Subcutaneous abdominal adipose tissue (tissue), 5 donors: ENCODE data around the gene ICOS.

Experiments
- H3K27ac ChIP-seq: one replicate; pipeline ENCODE4 v1.7.0; 2013; ENCODE audit warnings: low read depth, mild to moderate bottlenecking, inconsistent platforms, low read length, moderate library complexity
- H3K27me3 ChIP-seq, 5 donors: one replicate each; pipeline ENCODE4 v1.7.0; 2013; ENCODE audit warnings: low read length in 5 of 5, inconsistent platforms in 1 of 5; ENCODE audit not compliant: control insufficient read depth in 5 of 5, insufficient read depth in 4 of 5
- H3K36me3 ChIP-seq, 5 donors: one replicate each; pipeline ENCODE4 v1.7.0; 2013; ENCODE audit warnings: low read length in 5 of 5; ENCODE audit not compliant: control insufficient read depth in 5 of 5, insufficient read depth in 5 of 5
- H3K4me1 ChIP-seq, 5 donors: one replicate each; pipeline ENCODE4 v1.7.0; 2013; ENCODE audit warnings: low read length in 5 of 5, mild to moderate bottlenecking in 3 of 5, moderate library complexity in 1 of 5; ENCODE audit not compliant: control insufficient read depth in 5 of 5, insufficient read depth in 5 of 5
- H3K4me3 ChIP-seq, 5 donors: one replicate each; pipeline ENCODE4 v1.7.0; 2013; ENCODE audit warnings: low read length in 5 of 5, low read depth in 1 of 5
- H3K9ac ChIP-seq, 5 donors: one replicate each; pipeline ENCODE4 v1.7.0; 2013; ENCODE audit warnings: low read length in 5 of 5, mild to moderate bottlenecking in 4 of 5, moderate library complexity in 3 of 5
- H3K9me3 ChIP-seq, 5 donors: one replicate each; pipeline ENCODE4 v1.7.0; 2013; ENCODE audit warnings: low read length in 5 of 5; ENCODE audit not compliant: control insufficient read depth in 5 of 5
- donor health status: healthy.
- donor health status: healthy.
- donor health status: healthy.
- donor health status: healthy.
- donor health status: healthy.

The ICOS gene

GRCh38 chr2:204000446-204000845, 63.9 kb downstream of the ICOS start:
- Histone ChIP-seq H3K27ac (no peak overlapping the region), H3K36me3 (no peaks in the 10 kb centered on the region)

DNA sequence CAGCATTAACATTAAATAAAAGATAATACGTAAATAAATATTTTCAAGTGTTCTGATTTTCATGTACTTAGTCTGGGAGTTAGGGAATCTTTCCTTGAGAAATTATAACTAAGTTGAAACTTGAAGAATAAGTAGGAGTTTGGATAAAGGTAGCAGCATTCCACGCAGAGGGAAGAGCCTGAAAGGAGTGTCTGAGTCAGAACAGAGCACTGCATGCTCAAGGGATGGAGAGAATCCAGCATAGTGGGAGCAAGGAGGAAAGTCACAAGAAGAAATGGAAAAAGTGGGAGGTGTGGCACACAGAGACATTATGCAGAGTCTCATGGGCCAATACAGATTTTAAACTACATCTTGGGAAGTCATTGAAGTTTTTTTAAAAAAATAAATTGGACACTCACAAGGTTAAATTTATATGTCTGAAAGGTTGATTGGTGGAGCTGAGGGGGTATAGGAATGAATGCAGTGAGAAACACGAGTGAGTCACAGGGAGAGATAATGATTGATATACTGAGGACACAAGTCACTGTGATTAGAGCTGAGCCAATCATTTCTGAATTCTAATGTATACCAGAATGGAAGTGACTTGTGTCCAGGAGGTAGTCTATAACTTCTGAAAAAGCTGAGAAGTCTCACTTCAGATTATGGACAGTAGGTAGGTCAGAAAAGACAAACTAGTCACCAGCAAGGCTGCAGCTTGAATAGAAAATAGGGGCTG, 66.9 kb downstream of the ICOS start:
- no peak overlapping the region for H3K9ac ChIP-seq
- no peaks in the 10 kb centered on the region for H3K4me1 ChIP-seq
- H3K27ac ChIP-seq: no peak overlapping the region
- H3K9me3 ChIP-seq: no peaks in the 10 kb centered on the region
- H3K27me3 ChIP-seq: no peaks in the 10 kb centered on the region
- H3K36me3 ChIP-seq: no peaks in the 10 kb centered on the region
- H3K4me3 ChIP-seq: no peak overlapping the region

More at GRCh38 chr2:204000446-204000845, 63.9 kb downstream of the ICOS start:
- H3K4me1 ChIP-seq: no peaks in the 10 kb centered on the region
- no peaks in the 10 kb centered on the region for H3K27me3 ChIP-seq
- H3K9me3 ChIP-seq: no peaks in the 10 kb centered on the region
- H3K4me3 ChIP-seq: no peak overlapping the region
- no peak overlapping the region for H3K9ac ChIP-seq

DNA sequence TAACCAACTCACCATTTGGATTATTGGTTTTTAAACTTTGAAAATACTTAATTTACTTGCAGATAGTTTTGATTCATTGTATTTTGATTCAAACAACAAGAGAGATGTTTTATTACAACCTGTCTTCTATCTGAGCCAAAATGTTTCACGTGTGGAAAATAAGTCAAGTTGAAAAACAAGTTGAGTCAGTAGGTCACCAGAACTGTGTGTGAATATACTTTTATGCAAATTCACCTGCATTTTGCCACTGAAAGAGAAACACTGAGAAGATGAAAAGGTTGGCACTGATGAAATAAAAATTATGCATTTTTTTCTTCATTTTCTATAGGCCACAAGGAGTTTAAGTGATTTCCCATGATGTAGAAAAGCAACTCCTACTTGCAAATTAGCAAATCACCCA, 68.3 kb downstream of the ICOS start:
- no peaks in the 10 kb centered on the region for H3K36me3 ChIP-seq
- H3K27ac ChIP-seq: no peak overlapping the region
- H3K4me1 ChIP-seq: no peaks in the 10 kb centered on the region
- H3K27me3 ChIP-seq: no peaks in the 10 kb centered on the region
- no peak overlapping the region for H3K9ac ChIP-seq
- no peak overlapping the region for H3K4me3 ChIP-seq
- H3K9me3 ChIP-seq: no peaks in the 10 kb centered on the region

DNA sequence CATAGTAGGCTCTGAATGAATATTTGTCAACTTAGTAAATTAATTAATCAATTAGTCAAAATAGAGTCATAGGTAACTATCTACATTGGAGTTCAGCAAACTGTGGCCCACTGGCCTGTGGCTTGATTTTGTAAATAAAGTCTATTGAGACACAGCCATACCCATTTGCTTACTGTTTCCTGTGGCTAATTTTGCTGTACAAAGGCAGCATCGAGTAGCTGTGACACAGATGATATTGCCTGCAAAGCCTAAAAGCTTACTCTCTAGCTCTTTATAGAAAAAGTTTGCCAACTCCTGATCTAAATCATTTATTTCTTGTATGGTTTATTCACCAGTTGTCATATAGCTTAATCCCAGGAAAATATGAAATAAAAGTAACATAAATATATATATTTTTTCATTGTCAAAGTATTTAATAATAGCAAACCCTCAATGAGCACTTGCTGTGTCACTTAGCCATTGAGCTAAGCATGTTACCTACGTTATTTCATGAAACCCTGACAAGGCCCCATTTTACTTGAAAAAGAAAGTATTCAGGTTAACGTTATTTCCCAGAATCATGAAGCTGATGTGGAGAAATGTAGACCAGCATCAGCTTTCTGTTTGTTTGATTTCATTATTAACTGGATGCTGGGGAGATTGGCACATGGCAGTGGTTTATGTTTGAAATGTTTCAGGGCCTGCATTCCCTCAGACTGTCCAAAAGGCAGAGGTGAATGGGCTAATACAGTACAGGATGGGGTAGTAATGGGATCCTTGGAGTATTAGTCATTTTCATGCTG, 69.6 kb downstream of the ICOS start:
- Histone ChIP-seq H3K27me3 (no peaks in the 10 kb centered on the region), H3K4me3 (no peak overlapping the region), H3K4me1 (no peaks in the 10 kb centered on the region), H3K27ac (no peak overlapping the region), H3K9ac (no peak overlapping the region), H3K36me3 (no peaks in the 10 kb centered on the region), H3K9me3 (no peaks in the 10 kb centered on the region)

GRCh38 chr2:204008352-204008751, 71.8 kb downstream of the ICOS start:
- H3K9ac ChIP-seq: no peak overlapping the region
- H3K4me3 ChIP-seq: no peak overlapping the region
- no peaks in the 10 kb centered on the region for H3K36me3 ChIP-seq
- H3K27ac ChIP-seq: no peak overlapping the region
- no peaks in the 10 kb centered on the region for H3K4me1 ChIP-seq
- H3K27me3 ChIP-seq: no peaks in the 10 kb centered on the region
- no peaks in the 10 kb centered on the region for H3K9me3 ChIP-seq

- no peaks in the 10 kb centered on the region for H3K27me3 ChIP-seq
- H3K4me3 ChIP-seq: no peak overlapping the region
- H3K4me1 ChIP-seq: no peaks in the 10 kb centered on the region
- H3K36me3 ChIP-seq: no peaks in the 10 kb centered on the region
- H3K9me3 ChIP-seq: no peaks in the 10 kb centered on the region
- no peak overlapping the region for H3K9ac ChIP-seq
- H3K27ac ChIP-seq: no peak overlapping the region
Measured at GRCh38 chr2:204010628-204011560, 74.3 kb downstream of the ICOS start.
